Hematopoietic multipotent progenitor cell (in vitro differentiated cells): Measurements from ENCODE around the gene DBX1. TPM values are rescaled to one million over a fixed set of nuclear protein-coding genes. Genes with fewer than 3 reads are reported as not detected.
A peak's percentile ranks its signal among the peaks of the same experiment; 100 is the strongest.

Experiments
- DNase-seq, 3 donors: peaks; one replicate each; pipeline ENCODE4 v3.0.0-alpha.2; 2011 to 2015; ENCODE audit warnings: low read depth in 2 of 3, low spot score in 2 of 3
- total RNA-seq: library from RNA; depleted of rRNA; stranded (reverse); fragments of >200 nt; gene quantifications from one replicate; pipeline ENCODE4 v1.2.3, GENCODE V29; 2012

Gene DBX1
- total RNA-seq, 1 donor = not detected

DNA sequence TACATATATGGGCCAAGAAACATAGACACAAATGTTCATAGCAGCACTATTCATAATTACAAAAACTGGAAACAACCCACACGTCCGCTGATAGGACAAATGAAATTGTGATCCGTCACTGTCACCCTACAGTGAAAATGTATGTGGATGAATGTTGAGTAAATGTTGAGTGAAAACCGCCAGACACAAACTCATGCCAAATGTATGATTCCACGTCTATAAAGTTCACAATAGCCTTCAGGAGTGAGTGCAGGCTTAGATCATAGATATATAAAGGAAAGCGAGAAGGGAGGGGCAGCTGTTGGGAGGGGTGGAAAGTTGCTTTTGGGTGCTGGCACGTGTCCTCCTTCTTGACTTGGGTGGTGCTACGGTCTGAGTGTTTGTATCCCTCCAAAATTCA is 33.6 kb downstream of the DBX1 start:
- no peak for DNase-seq

DNA sequence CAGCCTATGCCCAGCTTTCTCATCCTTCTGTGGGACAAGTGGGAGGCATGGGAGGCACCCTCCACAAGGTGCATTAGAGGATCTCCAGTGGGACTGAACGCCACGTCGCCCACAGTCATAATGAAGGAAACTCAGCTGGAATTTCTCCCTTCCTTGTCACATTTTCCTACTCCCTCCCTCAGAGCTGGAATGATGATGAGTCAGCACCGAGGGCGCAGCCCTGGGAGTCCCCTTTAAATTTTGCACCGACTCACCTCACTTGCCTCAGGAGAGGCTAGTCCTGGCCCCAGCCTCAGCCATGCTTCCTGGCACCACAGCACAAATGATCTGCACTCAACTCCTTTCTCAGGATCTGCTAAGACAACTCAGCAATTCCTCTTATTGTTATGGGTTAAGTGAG is 34.3 kb downstream of the DBX1 start:
- DNase-seq = no peak

DNA sequence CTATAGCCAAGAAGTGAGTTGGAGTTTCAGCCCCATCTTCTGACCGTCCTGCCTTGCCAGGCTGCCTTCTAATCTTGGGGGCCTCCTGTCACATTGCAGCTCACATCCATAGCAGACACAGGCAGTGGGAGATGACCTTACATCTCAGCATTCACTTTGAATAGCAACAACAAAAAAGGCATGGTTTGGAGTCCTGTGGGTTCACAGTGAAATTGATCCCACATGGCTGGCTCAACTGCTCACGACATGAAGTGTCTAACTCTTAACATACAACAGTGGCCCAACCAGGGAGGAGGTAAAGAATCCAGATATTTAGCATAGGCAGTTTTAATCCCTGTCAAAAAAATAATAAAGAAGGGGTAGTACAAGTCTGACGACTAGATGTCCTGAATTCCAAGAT is 38.1 kb downstream of the DBX1 start:
- DNase-seq = no peak

DNA sequence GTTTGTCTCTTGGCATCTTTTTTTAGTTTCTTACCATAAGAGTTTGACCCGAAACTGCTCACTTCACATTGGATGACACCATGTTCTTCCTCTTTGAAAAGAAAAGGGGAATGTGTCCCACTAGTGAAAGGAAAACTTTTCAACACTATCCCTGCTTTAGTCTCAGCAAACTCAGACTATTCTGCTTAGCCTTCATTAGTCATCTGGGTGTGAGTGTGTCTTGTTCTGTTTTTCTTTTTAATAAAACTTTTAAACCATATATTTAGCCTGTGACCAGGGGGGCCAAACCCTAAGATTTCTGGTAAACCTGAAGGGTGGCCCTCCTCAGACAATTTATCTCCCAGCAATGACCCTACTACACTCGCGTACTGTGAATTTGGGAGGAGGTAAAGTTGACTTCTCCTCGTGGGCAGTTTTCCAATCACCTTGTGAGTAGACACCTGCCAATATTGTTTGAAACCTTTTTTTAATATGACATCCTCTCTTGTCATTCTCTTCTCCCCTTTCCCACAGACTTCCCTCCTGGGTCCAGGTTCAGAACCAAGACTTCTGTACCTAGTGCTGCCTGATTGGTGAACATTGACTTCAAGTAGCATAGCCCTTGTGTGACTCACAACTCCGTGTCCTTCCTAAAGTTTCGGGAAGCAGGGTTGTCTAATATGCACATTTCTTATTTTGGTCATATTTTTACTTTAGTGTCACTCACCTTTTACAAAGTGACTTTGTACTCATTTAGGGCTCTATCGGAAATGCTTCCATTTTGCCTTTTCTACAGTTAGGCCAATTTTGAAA is 39.9 kb downstream of the DBX1 start:
- DNase-seq = no peak

DNA sequence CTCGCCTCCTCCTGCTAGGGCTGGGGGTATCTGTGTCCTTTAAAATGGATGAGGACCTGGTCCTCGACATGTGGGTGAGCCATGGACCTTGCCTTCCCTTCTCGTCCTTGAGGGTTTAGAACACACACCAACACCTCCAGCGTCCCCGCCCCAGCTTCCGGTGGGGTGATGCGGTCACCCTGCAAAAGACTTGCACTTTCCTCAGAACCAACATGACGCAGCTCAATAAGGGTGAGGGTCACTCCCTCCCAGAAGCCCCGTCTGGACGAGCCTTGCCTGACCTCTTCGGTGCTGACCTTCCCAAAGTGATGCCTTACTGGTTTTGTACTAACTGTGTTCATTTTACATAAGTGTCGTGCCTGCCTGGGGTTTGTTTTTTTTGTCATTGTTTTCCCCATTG is 41.0 kb downstream of the DBX1 start:
- no peak for DNase-seq

DNA sequence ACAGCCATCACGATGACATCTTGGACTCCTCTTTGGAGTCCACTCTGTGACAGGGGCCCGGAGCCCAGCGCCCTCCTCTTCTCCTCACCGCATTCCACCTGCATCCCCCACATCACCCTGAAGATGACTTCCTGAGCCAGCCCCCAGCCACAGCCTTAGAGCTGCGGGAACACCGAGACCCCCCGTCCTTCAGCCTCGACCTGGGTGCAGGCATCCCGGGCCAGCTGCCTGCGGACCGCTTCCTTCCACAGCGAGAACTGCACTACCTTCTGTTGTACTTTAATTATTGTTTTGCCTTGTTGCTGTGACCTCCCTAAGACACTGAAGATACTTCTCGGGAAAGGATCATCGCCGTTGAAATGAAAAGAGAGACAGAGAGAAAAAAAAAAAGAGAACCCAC is 42.1 kb downstream of the DBX1 start:
- no peak for DNase-seq

DNA sequence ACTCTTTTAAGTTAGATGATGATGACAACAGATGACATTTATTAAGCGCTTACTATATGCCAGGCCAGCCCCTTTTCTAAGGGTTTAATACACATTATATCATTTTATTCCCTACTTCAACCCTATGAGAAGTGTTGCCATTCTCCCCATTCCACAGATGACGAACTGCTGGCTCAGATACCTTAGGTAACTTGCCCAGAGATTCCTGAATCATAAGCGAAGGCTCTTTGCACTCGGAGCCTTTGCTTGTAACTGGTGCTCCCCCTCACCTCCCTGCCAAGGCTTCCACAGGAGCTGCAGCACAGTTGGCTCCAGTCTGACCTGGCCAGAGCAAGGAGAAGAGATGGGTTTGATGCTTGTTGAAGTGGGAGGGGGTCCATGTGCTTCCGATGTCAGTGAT is 43.0 kb downstream of the DBX1 start:
- no peak for DNase-seq

DNA sequence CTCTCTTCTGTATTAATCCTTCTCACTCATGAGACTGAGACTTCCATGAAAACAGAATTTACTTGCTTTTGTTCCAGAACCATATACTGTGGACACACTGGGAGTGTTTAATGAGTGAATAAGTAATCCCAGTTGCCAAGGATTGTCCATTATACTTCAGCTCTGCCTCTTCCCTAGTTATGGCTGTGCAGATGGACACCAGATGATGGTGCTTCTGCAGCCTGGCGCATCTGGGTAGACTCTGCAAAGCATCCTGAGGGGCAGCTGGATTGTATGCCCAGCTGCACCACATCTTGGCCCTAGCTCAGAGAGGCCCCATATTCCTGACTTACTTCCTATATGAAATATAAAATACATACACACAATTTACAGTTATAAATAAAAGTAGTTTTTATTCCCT is 43.5 kb downstream of the DBX1 start:
- DNase-seq = no peak

DNA sequence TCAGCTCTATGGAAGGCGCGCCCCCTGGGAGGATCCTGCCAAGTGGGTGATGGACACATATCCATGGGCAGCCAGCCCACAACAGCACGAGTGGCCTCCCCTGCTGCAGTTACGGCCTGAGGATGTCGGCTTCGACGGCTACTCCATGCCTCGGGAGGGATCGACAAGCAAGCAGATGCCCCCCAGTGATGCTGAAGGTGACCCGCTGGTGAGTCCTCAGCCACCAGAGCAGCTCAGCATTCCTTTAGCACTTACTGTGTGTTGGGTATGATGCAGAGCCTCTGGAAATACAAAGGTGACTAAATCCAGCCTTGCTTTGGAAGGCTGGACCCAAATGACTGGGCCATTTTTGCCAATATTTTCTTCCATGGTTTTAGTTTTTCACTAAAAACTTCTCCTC is 45.7 kb downstream of the DBX1 start:
- no peak for DNase-seq

DNA sequence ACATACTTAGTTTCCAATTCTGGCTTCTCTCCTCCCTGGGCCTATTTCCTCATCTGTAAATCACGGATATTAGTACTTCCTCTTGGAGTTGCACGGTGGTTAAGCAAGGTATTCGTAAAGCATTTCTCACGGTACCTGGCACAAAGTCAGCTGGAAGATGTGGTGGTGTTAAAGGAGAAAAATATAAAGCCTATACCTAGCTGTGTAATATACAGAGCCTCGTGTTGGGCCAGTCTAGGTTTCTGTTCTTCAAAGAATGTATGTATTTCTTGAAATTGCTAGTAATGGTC is 47.2 kb downstream of the DBX1 start:
- DNase-seq = no peak

DNA sequence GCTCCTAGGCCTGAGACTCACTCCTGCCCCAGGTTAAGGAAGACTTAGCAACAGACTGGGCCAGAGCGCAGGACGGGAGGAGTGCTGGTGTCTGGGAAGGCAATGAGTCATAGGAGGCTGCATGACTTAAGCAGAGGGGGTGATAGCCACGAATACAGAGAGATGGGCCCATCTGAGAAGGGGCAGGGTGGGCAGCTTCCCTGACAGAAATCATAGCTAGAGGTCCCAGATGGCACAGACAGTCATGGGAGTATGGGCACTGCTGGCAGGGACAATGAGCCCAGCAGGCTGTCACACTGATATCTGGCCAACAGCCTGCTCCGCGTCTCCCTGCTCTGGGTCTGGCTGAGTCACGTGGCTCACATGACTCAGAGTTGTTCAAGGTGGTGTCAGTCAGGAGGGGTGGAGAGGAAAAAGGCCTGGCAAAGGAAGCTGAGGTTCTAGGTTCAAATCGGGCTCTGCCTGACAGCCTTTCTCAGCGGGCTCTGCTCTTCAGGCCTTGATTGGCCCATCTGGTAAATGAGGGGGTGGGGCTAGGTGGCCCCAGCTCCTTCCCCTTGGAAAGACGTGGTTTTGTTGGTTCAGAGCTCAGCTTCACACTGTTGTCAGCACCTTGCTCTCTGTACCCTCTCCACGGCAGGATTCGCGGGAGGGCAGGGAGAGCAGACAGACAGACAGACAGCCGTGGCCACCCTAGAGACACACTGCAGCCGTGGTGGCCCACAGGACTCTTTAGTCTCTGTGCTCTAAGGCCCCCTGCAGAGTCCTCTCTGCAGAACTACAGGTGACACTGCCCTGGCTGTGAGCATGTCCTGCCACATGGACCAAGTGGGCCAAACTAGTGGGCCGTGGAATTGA is 47.8 kb downstream of the DBX1 start:
- peak in 2 of 3 donors; percentile 50 to 58 for DNase-seq

DNA sequence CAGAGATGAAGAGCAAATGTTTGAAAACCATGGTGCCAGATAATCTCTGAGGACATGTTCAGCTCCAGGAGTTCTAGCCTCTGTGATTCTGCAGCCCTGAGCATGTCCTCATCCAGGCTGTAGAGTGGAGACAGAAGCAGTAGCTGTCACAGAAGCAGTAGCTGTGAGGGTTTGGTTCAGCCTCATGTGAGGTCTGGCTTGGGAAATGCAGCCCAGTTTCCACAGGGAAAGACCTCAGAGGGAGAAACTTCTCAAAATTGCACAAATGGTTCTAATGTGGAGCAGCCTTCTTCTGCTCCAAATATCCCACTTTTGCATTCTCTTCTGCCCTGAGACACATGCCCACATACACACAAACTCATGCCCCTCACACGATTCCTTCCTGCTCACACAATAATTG is 48.4 kb downstream of the DBX1 start:
- DNase-seq = no peak

DNA sequence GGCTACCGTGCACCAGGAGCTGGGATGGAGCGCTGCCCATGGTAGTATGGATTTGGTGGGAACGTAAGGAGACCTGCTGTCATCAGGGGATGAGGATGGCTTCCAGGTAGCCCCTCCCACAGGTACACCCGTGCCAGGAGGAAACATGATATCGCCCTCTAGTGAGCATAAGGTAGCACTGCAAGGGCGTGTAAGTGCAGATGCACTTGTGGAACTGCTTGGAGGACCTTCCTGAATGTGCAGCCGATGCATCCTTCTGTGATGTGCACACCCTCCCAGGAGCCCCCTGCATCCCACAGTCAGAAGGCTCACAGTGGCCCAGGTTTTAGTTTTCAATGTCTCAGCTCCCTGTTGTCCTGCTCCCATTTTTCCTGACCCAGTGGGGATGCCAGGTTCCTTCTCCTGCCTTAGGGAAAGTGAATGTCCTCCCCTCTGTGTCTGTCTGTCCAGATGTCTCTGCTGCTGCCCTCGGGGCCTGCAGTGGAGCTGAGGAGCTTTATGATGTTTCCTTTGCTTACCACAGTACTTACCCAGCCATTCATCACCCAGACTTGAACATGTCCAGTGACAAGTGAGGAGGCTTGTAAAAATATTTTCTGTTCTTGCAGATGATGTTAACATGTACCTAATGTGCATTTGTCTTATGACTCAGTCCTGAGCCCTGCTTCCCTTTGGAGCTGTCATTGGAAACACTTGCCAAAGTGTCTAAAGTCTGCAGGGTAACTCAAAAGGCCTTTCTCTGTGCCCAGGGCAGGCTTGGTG is 49.2 kb downstream of the DBX1 start:
- DNase-seq = peak in 1 of 3 donors; percentile 53

DNA sequence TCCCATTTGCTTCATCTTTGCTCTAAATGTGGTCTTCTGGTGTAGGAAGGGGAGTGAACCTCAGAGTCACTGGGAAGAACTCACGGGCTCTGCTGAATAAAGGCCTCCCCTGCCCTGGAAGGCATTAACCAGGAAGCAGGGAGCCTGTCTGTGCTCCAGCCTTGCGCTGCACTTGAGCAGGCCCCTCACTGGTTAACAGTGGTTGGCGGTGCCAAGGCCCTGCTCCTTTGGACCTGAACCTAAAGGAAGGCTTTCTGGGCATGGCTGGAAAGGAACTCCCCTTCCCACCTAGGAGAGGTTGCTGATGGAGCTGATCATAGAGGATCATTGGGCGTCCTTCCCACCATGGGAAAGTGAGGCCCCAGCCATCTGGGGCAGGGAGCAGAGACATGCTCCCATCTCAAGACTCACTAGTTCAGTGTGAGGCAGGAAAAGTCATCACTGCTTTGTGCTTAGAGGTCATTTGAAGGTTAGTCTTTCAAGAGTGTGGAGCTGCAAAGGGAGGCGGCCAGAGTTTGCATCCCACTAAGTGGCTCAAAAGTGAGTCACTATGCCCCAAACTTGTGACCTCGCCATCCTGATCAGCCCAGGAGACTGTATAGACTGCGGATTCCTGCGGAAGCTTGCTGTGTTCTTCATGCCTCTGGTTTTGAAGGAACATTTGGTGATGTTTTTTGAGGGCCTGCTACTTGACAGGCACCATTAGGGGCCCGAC is 50.4 kb downstream of the DBX1 start:
- no peak for DNase-seq

Other genes starting within 250 kb of the DBX1 start
- 9.2 TPM for gene HTATIP2, start 203.2 kb upstream of the DBX1 start, total RNA-seq
- 18.9 TPM for gene PRMT3, start 227.2 kb upstream of the DBX1 start, total RNA-seq